Endodermal cell (in vitro differentiated cells): Measurements from ENCODE around the gene RAB9A. TPM values are rescaled to one million over a fixed set of nuclear protein-coding genes. Genes with fewer than 3 reads are reported as not detected.
"Not testable (repeated sequence)": the region's sequence is repeated elsewhere in the genome, so short reads cannot be mapped to it uniquely, and the experiment has no call there.

Experiments
- DNase-seq: peaks from one replicate; pipeline ENCODE4 v3.0.0-alpha.2; 2017
- H3K27ac ChIP-seq: 2 replicates; pipeline ENCODE4 v1.5.1; 2013; ENCODE audit warnings: mild to moderate bottlenecking, low read depth, low read length, moderate library complexity
- H3K27me3 ChIP-seq: 2 replicates; pipeline ENCODE4 v1.6.1; 2013; ENCODE audit warnings: mild to moderate bottlenecking, low read length, moderate library complexity; ENCODE audit not compliant: insufficient read depth, control insufficient read depth, poor library complexity, severe bottlenecking
- H3K36me3 ChIP-seq: 2 replicates; pipeline ENCODE4 v1.7.0; 2013; ENCODE audit warnings: mild to moderate bottlenecking, low read length, moderate library complexity; ENCODE audit not compliant: control insufficient read depth, insufficient read depth
- H3K4me1 ChIP-seq: one replicate; pipeline ENCODE4 v1.7.0; 2013; ENCODE audit warnings: low read length; ENCODE audit not compliant: control insufficient read depth, insufficient read depth
- H3K4me3 ChIP-seq: 2 replicates; pipeline ENCODE4 v1.5.1; 2013; ENCODE audit warnings: mild to moderate bottlenecking, low read length, moderate library complexity
- H3K9ac ChIP-seq: 2 replicates; pipeline ENCODE4 v1.6.1; 2013; ENCODE audit warnings: mild to moderate bottlenecking, low read length, moderate library complexity; ENCODE audit not compliant: poor library complexity, severe bottlenecking; ENCODE audit errors: extremely low read depth
- H3K9me3 ChIP-seq: 2 replicates; pipeline ENCODE4 v1.6.1; 2013; ENCODE audit warnings: mild to moderate bottlenecking, low read length, moderate library complexity; ENCODE audit not compliant: control insufficient read depth
- H3K27ac Mint-ChIP-seq: 2 replicates; pipeline ENCODE4 v1.8.0; 2020; ENCODE audit warnings: mixed read lengths
- H3K27me3 Mint-ChIP-seq: 2 replicates; pipeline ENCODE4 v1.8.0; 2021; ENCODE audit warnings: mild to moderate bottlenecking, mixed read lengths; ENCODE audit not compliant: insufficient read depth
- H3K36me3 Mint-ChIP-seq: 2 replicates; pipeline ENCODE4 v1.8.0; 2020; ENCODE audit warnings: low read depth, mixed read lengths
- H3K4me1 Mint-ChIP-seq: 2 replicates; pipeline ENCODE4 v1.8.0; 2020; ENCODE audit warnings: mixed read lengths
- H3K4me3 Mint-ChIP-seq: 2 replicates; pipeline ENCODE4 v1.8.0; 2020; ENCODE audit warnings: mild to moderate bottlenecking, moderate library complexity, mixed read lengths
- H3K9me3 Mint-ChIP-seq: 2 replicates; pipeline ENCODE4 v1.8.0; 2020; ENCODE audit warnings: mild to moderate bottlenecking, mixed read lengths
- CTCF ChIP-seq: fragments of 200-600 bp; sonication (generic); conservative IDR thresholded peaks from 2 replicates; pipeline ENCODE4 v1.5.0; 2021; ENCODE audit warnings: antibody characterized with exemption, mild to moderate bottlenecking
- WGBS, 2 experiments: methylation state at CpG; one replicate each; pipeline versions ENCODE4 v1.1.5 to v1.1.7; 2013; ENCODE audit warnings: missing lambda C conversion rate in 2 of 2, mixed read lengths in 1 of 2; ENCODE audit not compliant: insufficient coverage in 1 of 2, insufficient read length in 1 of 2; 5-methylcytosine and 5-hydroxymethylcytosine counted together
- total RNA-seq, 2 donors: library from RNA; stranded (reverse); fragmentation: NEBNext Ultra II Directional in 1 of 2; extraction: Animal tissue kit (Norgen Biotek cat#: 25700) in 1 of 2; gene quantifications; 2 replicates in 1 of 2; 3 replicates in 1 of 2; pipeline ENCODE4 v1.2.1, GENCODE V29; 2021

The RAB9A gene
- total RNA-seq, 2 donors from 2014 or later: 22.3 to 28.0 TPM

- no peaks in the 10 kb centered on the region for H3K36me3 ChIP-seq
- no peak overlapping the region for H3K27ac ChIP-seq
- peak; percentile 86 for DNase-seq
- no peaks in the 10 kb centered on the region for H3K36me3 Mint-ChIP-seq
- H3K9me3 ChIP-seq: no peaks in the 10 kb centered on the region
- no peaks in the 10 kb centered on the region for H3K4me1 ChIP-seq
- H3K27me3 Mint-ChIP-seq: no peaks in the 10 kb centered on the region
- no peaks in the 10 kb centered on the region for H3K27me3 ChIP-seq
- H3K4me3 ChIP-seq: no peak overlapping the region
- H3K4me3 Mint-ChIP-seq: no peak overlapping the region
- H3K9ac ChIP-seq: no peak overlapping the region
- WGBS, 2 experiments: 50 to 100% methylated on average over 1 to 3 of the region's 3 CpGs
- H3K27ac Mint-ChIP-seq: no peak overlapping the region
- no peaks in the 10 kb centered on the region for H3K4me1 Mint-ChIP-seq
- H3K9me3 Mint-ChIP-seq: peaks cover 40% of the 10 kb centered on the region
- TF ChIP-seq CTCF: peak; percentile 79
Measured at GRCh38 chrX:13646154-13646549, 42.8 kb upstream of the RAB9A start.

- Mint-ChIP-seq H3K27me3 (no peaks in the 10 kb centered on the region), H3K4me3 (no peak overlapping the region), H3K4me1 (no peaks in the 10 kb centered on the region), H3K27ac (no peak overlapping the region), H3K9me3 (peaks cover 52% of the 10 kb centered on the region), H3K36me3 (no peaks in the 10 kb centered on the region)
- no peaks in the 10 kb centered on the region for H3K36me3 ChIP-seq
- no peak for DNase-seq
- no peaks in the 10 kb centered on the region for H3K9me3 ChIP-seq
- H3K4me3 ChIP-seq: no peak overlapping the region
- WGBS, 2 experiments: 50 to 93% methylated on average over 2 to 8 of the region's 8 CpGs
- H3K4me1 ChIP-seq: no peaks in the 10 kb centered on the region
- TF ChIP-seq CTCF: no peak
- H3K9ac ChIP-seq: no peak overlapping the region
- no peaks in the 10 kb centered on the region for H3K27me3 ChIP-seq
- H3K27ac ChIP-seq: no peak overlapping the region
Measured at GRCh38 chrX:13647709-13648212, 41.2 kb upstream of the RAB9A start.

GRCh38 chrX:13648336-13648735 is 40.6 kb upstream of the RAB9A start:
- H3K4me1 ChIP-seq, H3K9ac ChIP-seq, H3K4me3 ChIP-seq, H3K27me3 ChIP-seq, H3K36me3 ChIP-seq, H3K27me3 Mint-ChIP-seq, H3K27ac Mint-ChIP-seq, H3K4me1 Mint-ChIP-seq, H3K9me3 ChIP-seq, DNase-seq, H3K36me3 Mint-ChIP-seq, H3K4me3 Mint-ChIP-seq, H3K27ac ChIP-seq: not testable (repeated sequence)
- peaks cover 52% of the 10 kb centered on the region for H3K9me3 Mint-ChIP-seq
- WGBS, 2 experiments: 100% methylated on average over 2 of the region's 2 CpGs; no CpG with 5 or more reads in 1 of the 2 experiments

GRCh38 chrX:13649838-13650237 is 39.1 kb upstream of the RAB9A start:
- Mint-ChIP-seq H3K4me1 (no peaks in the 10 kb centered on the region), H3K9me3 (peaks cover 40% of the 10 kb centered on the region), H3K27ac (no peak overlapping the region), H3K27me3 (no peaks in the 10 kb centered on the region), H3K36me3 (no peaks in the 10 kb centered on the region), H3K4me3 (no peak overlapping the region)
- TF ChIP-seq CTCF: no peak
- Histone ChIP-seq H3K4me3 (no peak overlapping the region), H3K27ac (no peak overlapping the region), H3K27me3 (no peaks in the 10 kb centered on the region), H3K36me3 (no peaks in the 10 kb centered on the region), H3K9ac (no peak overlapping the region), H3K4me1 (no peaks in the 10 kb centered on the region), H3K9me3 (no peaks in the 10 kb centered on the region)
- no peak for DNase-seq
- 93 to 100% methylated on average over 2 to 4 of the region's 5 CpGs for WGBS, 2 experiments
